Epithelial cell of proximal tubule (primary cell): ENCODE measurements around the gene HSPB2. TPM values are rescaled to one million over a fixed set of nuclear protein-coding genes. Genes with fewer than 3 reads are reported as not detected.
"Not testable (repeated sequence)": the region's sequence is repeated elsewhere in the genome, so short reads cannot be mapped to it uniquely, and the experiment has no call there.

Experiments
- DNase-seq: peaks from one replicate; pipeline ENCODE4 v3.0.0-alpha.2; 2011; ENCODE audit warnings: low read depth
- H3K4me3 ChIP-seq: 2 replicates; pipeline ENCODE4 v1.5.1; 2011; ENCODE audit warnings: low read depth, mild to moderate bottlenecking, low read length
- CTCF ChIP-seq: conservative IDR thresholded peaks from 2 replicates; pipeline ENCODE4 v1.5.1; 2012; ENCODE audit warnings: low read depth, mild to moderate bottlenecking, low read length
- total RNA-seq: library from RNA; depleted of rRNA; stranded (reverse); fragments of >200 nt; gene quantifications from 2 replicates; pipeline ENCODE4 v1.2.3, GENCODE V29; 2015

HSPB2 gene
- total RNA-seq, 1 donor from 2014 or later: not detected

DNA sequence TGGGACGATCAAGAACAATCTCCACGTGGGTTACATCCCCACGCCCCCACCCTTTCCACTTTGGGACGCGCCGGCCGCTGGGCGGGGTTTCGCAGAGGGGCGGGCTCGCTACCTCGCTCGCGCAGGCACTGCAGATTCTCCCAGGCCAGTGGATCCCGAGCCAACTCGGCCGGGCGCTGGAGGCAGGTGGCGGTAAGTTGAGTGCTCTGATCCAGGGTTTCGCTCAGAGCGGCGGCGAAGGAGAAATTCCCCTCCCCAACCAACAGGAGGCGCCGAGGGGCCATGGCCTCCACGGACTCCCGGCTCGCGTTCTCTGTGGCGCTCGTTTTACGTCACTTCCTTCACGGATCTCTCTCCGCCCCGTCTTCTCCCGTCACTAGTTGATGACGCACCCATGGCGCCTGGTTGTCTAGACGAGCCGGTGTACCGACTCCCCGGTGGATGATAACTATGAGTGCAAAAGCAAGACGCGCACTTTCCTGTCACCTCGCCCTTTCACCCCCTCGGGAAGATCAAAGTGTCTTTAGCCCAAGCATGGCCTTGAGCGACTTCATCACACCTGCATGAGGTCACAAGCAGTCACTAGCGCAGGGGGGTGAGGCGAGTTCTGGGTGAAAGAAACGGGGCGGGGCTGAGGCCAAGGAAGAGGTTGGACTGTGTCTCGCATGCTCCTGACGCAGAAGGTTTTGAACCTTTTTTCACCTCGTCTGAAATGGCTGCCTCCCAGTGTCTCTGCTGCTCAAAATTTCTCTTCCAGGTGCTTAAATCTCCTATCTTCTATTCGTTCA, 33.5 kb upstream of the HSPB2 start, which contains the start of the genes CFAP68 and FDXACB1:
Gene CFAP68, plus strand, starts transcription at position 693 of the 788 bp plus-strand sequence. Its CDS starts 20 bp downstream, at position 713.
Gene FDXACB1, minus strand, starts transcription at position 317 of the 788 bp plus-strand sequence. Its CDS starts 33 bp downstream, at position 284.
- DNase-seq: peak; percentile 85
- H3K4me3 ChIP-seq: peak within 1 kb of the TSS; percentile 77
- peak; percentile 79 for TF ChIP-seq CTCF

- DNase-seq: no peak
- peak overlapping the region; percentile 77 for H3K4me3 ChIP-seq
- no peak for TF ChIP-seq CTCF
Observed at GRCh38 chr11:111879637-111879960, 32.9 kb upstream of the HSPB2 start.

DNA sequence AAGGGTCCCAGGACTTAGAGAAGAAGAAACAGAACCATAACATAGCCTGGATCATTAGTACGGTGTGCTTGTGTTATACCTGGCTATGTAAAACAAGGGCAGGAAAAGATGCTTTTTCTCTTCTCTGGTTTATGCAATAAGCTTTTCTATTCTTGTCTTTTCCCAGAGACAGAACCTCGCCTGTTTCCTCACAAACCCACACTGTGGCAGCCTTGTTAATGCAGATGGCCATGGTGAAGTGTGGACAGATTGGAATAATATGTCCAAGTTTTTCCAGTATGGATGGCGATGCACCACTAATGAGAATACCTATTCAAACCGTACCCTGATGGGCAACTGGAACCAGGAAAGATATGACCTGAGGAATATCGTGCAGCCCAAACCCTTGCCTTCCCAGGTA, 30.3 kb upstream of the HSPB2 start:
- no peak for TF ChIP-seq CTCF
- no peak for DNase-seq
- H3K4me3 ChIP-seq: no peak overlapping the region

DNA sequence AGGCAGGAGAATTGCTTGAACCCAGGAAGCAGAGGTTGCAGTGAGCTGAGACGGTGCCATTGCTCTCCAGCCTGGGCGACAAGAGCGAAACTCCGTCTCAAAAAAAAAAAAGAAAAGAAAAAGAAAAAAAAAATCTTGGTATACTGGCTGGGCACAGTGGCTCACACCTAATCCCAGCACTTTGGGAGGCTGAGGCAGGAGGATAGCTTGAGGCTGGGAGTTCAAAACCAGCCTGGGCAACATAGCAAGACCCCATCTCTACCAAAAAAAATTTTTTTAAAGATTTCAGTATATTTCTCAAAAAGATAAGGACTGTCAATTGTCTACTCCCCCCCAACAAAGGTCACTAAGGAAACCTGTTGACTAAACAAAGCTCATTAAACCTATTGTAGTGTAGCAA, 27.5 kb upstream of the HSPB2 start:
- not testable (repeated sequence) for DNase-seq, H3K4me3 ChIP-seq

- TF ChIP-seq CTCF: no peak
- no peak overlapping the region for H3K4me3 ChIP-seq
- no peak for DNase-seq
Observed at GRCh38 chr11:111886032-111886431, 26.5 kb upstream of the HSPB2 start.

GRCh38 chr11:111886844-111887243, 25.7 kb upstream of the HSPB2 start:
- TF ChIP-seq CTCF: no peak

DNA sequence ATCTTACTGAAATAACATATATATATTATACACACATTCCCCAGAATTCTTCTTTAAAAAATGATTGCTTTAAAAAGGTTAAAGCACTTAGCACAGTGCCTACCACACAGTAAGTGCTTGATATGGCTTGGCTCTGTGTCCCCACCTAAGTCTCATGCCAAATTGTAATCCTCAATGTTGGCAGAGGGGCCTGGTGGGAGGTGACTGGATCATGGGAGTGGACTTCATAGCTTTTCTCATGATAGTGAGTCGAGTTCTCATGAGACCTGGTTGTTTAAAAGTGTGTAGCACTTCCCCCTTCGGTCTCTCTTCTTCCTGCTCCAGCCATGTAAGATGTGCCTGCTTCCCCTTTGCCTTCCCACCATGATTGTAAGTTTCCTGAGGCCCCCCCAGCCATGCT, 7.1 kb upstream of the HSPB2 start:
- H3K4me3 ChIP-seq: no peak overlapping the region
- TF ChIP-seq CTCF: no peak
- no peak for DNase-seq

More at GRCh38 chr11:111886844-111887243, 25.7 kb upstream of the HSPB2 start:
- no peak for DNase-seq
- no peak overlapping the region for H3K4me3 ChIP-seq
